Skeletal muscle cell (primary cell): Measurements from ENCODE around the gene CLEC4A.
"Not testable (repeated sequence)": the region's sequence is repeated elsewhere in the genome, so short reads cannot be mapped to it uniquely, and the experiment has no call there.

Experiments
- DNase-seq: peaks from one replicate; pipeline ENCODE4 v3.0.0-alpha.2; 2010; ENCODE audit warnings: low read depth
- H3K4me3 ChIP-seq: 2 replicates; pipeline ENCODE4 v1.5.1; 2011; ENCODE audit warnings: low read depth, mild to moderate bottlenecking, control low read depth, low read length, moderate library complexity

CLEC4A gene

GRCh38 chr12:8127138-8127537 is 3.7 kb downstream of the CLEC4A start:
- no peak overlapping the region for H3K4me3 ChIP-seq
- no peak for DNase-seq

- not testable (repeated sequence) for DNase-seq, H3K4me3 ChIP-seq
Observed at GRCh38 chr12:8133636-8134397, 10.4 kb downstream of the CLEC4A start.

GRCh38 chr12:8134398-8134930 is 11.0 kb downstream of the CLEC4A start:
- H3K4me3 ChIP-seq, DNase-seq: not testable (repeated sequence)

- DNase-seq, H3K4me3 ChIP-seq: not testable (repeated sequence)
Observed at GRCh38 chr12:8141647-8142046, 18.2 kb downstream of the CLEC4A start.

- DNase-seq = no peak
- no peak overlapping the region for H3K4me3 ChIP-seq
Observed at GRCh38 chr12:8143261-8143660, 19.8 kb downstream of the CLEC4A start.

GRCh38 chr12:8145754-8146441 is 22.5 kb downstream of the CLEC4A start:
- peak overlapping the region; percentile 5 for H3K4me3 ChIP-seq
- DNase-seq = peak; percentile 72

GRCh38 chr12:8146442-8146771 is 23.0 kb downstream of the CLEC4A start:
- peak overlapping the region; percentile 5 for H3K4me3 ChIP-seq

GRCh38 chr12:8154526-8154925 is 31.1 kb downstream of the CLEC4A start:
- no peak for DNase-seq
- no peak overlapping the region for H3K4me3 ChIP-seq

More at GRCh38 chr12:8146442-8146771, 23.0 kb downstream of the CLEC4A start:
- no peak for DNase-seq

GRCh38 chr12:8156416-8156815 is 33.0 kb downstream of the CLEC4A start:
- DNase-seq = no peak
- H3K4me3 ChIP-seq = no peak overlapping the region

- peak; percentile 39 for DNase-seq
- no peak within 1 kb of the TSS for H3K4me3 ChIP-seq
Observed at GRCh38 chr12:8156845-8157244, 33.4 kb downstream of the CLEC4A start, which contains the start of gene ZNF705A. ZNF705A (plus strand) TSS chr12:8157015; CDS start chr12:8172626, 15,611 bp downstream.

- no peak overlapping the region for H3K4me3 ChIP-seq
- no peak for DNase-seq
Observed at GRCh38 chr12:8157484-8158198, 34.2 kb downstream of the CLEC4A start.

- not testable (repeated sequence) for DNase-seq
Observed at GRCh38 chr12:8172911-8173310, 49.5 kb downstream of the CLEC4A start.

GRCh38 chr12:8179989-8180585 is 56.7 kb downstream of the CLEC4A start:
- peak overlapping the region; percentile 57 for H3K4me3 ChIP-seq
- DNase-seq = peak; percentile 14

More at GRCh38 chr12:8172911-8173310, 49.5 kb downstream of the CLEC4A start:
- not testable (repeated sequence) for H3K4me3 ChIP-seq

- DNase-seq, H3K4me3 ChIP-seq: not testable (repeated sequence)
Observed at GRCh38 chr12:8181271-8181670, 57.9 kb downstream of the CLEC4A start.

- not testable (repeated sequence) for H3K4me3 ChIP-seq, DNase-seq
Observed at GRCh38 chr12:8182923-8183322, 59.5 kb downstream of the CLEC4A start.

- not testable (repeated sequence) for H3K4me3 ChIP-seq, DNase-seq
Observed at GRCh38 chr12:8183346-8183745, 59.9 kb downstream of the CLEC4A start.

- DNase-seq, H3K4me3 ChIP-seq: not testable (repeated sequence)
Observed at GRCh38 chr12:8184206-8184605, 60.8 kb downstream of the CLEC4A start.

- not testable (repeated sequence) for DNase-seq, H3K4me3 ChIP-seq
Observed at GRCh38 chr12:8188088-8188487, 64.7 kb downstream of the CLEC4A start.
